Endometrial microvascular endothelial cells (primary cell): Measurements from ENCODE around the gene PTPN1. TPM values are rescaled to one million over a fixed set of nuclear protein-coding genes. Genes with fewer than 3 reads are reported as not detected.
"Not testable (repeated sequence)": the region's sequence is repeated elsewhere in the genome, so short reads cannot be mapped to it uniquely, and the experiment has no call there.

Experiments
- in situ Hi-C: cut with HindIII; loops from 2 replicates; pipeline ENCODE4 v1.10.0; 2017; ENCODE audit warnings: low sequenced_read_pairs, low pct_unique_long_range_greater_than_20kb; ENCODE audit errors: inconsistent ontology term
- total RNA-seq: library from RNA; depleted of rRNA; stranded (reverse); fragments of >200 nt; gene quantifications from one replicate; pipeline ENCODE4 v1.2.3, GENCODE V29; 2015; ENCODE audit errors: inconsistent ontology term

PTPN1 gene
- total RNA-seq, 1 donor from 2014 or later: 89.3 TPM

GRCh38 chr20:50567860-50568548, 57.8 kb downstream of the PTPN1 start:
- in situ Hi-C loops: no loop called here

- in situ Hi-C loops: no loop called here
These were observed 58.4 kb downstream of the PTPN1 start for GRCh38 chr20:50568549-50568942.

- in situ Hi-C loops: not testable (repeated sequence)
These were observed 59.3 kb downstream of the PTPN1 start for GRCh38 chr20:50569487-50569863.

GRCh38 chr20:50569864-50570836, 60.0 kb downstream of the PTPN1 start:
- in situ Hi-C loops: no loop called here

- in situ Hi-C loops: no loop called here
These were observed 61.3 kb downstream of the PTPN1 start for GRCh38 chr20:50571466-50571865.

- in situ Hi-C loops: no loop called here
These were observed 63.0 kb downstream of the PTPN1 start for GRCh38 chr20:50572938-50573777.

DNA sequence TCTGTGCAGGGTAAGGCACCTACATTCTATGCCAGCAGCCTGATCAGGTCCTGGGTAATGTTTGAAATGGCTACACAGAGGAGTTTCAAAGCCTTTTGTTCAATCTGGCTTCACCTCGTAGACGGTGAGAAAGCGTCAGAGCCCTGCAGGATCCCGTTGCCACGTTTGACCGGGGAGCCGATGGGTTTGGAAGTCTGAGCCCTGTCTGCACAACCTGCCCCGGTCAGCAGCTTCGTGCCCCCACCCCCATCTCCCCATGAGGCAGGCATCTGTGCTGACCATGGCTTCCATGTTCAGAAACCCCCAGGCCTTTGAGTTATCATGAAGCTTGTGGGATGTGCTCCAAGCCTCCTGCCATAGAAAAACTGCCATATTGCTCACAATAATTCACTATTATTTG, 63.9 kb downstream of the PTPN1 start:
- in situ Hi-C loops: no loop called here

DNA sequence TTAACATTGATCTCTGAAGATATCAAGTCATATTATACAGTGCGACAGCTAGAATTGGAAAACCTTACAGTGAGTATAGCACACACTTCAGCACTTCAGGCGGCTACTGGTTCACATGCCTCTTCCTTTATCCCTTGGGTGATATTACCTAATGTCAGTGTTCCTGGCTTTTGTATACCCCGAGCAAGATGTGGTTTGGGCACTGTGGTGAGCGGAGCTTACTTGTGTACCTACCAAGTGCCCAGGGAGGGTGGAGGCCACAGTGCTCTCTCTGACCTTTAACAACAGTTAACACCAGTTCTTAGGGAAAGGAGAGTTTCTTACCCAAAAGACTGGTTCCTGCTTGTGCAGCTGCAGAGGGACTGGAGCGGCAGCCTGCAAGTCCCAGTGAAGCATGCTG, 64.4 kb downstream of the PTPN1 start:
- in situ Hi-C loops: no loop called here

DNA sequence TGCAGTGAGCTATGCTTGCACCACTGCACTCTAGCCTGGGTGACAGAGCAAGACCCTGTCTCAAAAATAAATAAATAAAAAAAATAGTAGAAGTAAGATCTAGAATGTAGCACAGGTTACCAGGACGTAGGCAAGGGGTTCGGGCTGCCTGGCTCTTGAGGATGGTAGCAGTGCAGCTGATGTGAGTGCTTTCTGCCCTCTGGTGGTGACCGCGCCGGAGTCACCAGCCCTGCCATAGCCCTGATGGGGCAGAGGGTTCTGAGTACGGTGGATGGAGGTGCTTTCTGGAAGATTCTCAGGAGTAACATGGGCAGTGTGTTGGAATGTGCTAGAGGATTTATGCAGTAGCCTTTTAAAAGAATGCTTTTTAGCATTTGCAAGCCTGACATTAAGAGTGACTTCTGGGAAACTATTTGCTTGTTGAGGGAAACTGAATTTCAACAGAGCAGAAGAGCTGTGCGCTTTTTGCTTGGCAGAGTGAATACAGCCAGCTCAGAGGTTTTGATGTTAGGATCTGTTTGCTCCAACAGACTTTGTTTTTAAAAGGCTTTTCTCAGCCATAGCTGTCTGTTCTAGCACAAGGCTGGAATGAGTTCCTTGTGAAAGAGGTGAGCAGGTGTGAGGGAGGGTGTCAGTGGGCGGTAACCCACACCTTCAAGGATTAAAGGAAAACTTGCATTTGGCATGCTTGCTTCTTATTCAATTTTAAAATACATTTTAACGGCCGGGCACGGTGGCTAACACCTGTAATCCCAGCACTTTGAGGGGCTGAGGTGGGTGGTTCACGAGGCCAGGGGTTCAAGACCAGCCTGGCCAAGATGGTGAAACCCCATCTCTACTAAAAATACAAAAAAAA, 65.9 kb downstream of the PTPN1 start:
- in situ Hi-C loops: no loop called here

DNA sequence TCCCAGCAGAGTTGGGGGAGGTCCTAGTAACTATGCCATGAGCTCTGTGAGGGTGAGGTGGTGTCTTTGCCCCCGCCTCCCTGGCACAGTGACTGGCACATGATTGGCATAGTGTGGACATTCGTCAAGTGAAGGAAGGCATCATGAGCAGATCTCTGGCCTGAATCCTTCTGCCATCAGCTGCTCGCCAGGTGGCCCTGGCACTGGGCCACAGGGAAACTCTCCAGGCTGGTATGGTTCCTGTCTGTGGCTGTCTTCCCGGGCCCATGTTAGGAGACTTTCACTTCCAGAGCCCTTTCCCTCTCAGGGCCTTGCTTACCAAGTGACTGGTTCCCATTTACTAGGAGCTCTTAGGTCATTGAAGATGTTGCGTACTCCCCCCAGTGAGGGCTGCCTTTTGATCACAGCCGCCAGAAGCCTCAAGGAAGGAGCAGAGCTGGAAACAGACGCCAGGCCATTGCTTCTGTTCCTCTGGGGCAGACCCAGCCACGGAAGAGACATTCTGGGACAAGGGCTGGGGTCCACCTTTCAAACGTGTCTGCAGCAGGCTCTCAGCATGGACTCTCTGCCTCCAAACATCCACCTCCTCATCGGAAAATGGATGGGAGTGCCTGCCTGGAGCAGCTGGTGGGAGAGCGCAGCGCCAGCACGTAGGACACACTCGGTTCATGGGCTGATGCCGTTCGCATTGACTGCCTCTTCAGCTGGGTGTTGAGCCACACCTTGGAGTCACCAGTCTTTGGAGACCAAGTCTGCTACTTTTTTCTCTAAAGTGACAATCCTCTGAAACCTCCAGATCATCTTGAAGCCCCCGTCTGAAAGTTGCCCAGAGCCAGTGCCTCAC, 67.2 kb downstream of the PTPN1 start:
- in situ Hi-C loops: no loop called here

GRCh38 chr20:50578061-50578777, 68.0 kb downstream of the PTPN1 start:
- in situ Hi-C loops: no loop called here

DNA sequence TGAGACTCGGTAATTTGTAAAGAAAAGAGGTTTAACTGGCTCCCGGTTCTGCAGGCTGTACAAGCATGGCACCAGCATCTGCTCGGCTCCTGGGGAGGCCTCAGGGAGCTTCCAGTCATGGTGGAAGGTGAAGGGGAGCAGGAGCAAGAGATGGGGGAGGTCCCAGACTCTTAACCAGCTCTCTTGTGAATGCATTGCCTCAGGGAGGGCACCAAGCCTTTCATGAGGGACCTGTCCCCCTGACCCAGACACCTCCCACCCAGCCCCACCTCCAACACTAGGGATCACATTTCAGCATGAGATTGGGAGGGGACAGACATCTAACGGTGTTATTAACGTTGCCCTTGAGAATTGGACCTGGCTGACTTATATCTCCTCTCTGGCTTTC, 68.6 kb downstream of the PTPN1 start:
- in situ Hi-C loops: no loop called here

GRCh38 chr20:50579511-50579910, 69.3 kb downstream of the PTPN1 start:
- in situ Hi-C loops: no loop called here

DNA sequence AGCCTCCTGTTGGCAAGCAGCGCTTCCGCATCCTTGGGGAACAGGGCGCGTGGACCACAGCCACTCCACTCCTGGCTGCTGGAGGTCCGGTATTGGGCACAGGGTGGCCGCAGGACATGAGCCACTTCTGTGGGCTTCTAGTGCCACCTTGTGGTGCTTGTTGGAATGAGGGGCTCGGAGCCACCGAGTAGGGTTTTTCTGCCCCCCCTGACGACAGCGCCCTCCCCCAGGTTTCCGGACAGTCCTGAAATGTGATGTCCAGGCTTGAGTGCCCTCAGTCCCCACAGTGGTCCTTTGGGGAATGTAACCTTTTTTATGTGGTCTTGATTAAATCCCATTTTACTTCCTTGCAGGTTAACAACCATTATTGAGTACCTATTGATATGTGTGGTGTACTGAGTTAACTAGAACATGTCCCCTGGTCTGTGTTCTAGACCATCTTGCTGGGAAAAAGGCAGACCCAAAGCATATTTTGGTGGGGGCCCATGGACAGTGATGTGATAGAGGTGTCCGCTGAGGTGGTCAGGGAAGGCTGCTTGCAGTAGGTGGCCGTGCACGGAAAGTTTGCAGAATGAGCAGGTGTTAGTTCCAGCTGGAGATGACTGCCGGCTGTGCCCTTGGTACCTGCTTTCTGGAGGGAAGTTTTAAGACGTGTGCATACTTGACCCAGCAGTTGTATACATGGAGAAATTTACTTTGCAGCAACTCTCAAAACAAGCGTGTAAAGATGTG, 70.0 kb downstream of the PTPN1 start:
- in situ Hi-C loops: no loop called here

DNA sequence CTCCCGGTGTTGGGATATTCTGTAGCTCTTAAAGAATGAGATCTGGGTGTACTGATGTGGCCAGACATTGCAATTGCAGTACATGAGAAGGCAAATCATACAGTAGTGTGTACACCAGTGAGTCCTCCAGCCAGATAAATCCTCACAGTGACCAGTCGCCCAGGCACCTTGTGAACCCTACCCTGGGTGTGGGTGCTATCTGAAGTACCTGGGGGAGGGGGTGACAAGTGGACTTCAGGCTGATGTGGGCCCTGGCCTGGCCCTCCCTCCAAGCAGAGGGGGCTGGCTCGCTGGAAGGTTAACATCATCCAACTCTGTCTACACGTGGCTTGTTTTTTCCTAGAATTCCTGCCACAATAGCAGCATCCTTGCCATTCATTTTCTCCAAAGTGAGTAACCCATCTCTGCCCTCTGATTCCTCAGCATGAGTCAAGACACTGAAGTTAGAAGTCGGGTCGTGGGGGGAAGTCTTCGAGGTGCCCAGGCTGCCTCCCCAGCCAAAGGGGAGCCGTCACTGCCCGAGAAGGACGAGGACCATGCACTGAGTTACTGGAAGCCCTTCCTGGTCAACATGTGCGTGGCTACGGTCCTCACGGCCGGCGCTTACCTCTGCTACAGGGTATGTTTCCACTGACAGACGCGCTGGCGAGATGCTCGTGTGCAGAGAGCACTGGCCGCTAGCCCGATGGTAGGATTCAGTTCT, 70.8 kb downstream of the PTPN1 start:
- in situ Hi-C loops: no loop called here

DNA sequence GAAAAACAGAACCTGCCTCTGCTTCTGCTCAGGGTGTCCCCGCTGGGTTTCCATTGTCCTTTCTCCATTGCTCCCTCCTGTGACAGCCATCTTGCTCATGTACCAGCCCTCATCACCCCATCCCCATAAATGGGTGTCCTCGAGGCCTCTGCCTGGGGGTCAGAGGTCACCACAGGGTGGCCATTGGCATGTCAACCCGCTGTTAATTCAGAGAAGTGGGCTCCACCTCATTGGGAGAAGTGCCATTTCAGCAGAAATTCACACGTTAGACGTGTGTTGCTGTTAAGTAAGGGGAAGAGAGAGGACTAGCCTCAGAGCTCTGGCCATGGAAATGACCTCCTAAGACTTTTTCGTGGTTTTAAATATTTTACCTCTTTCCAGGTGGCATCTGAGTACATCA, 71.9 kb downstream of the PTPN1 start:
- in situ Hi-C loops: no loop called here
